Panc1 (cell line): ENCODE measurements around the gene NDUFS7. TPM values are rescaled to one million over a fixed set of nuclear protein-coding genes. Genes with fewer than 3 reads are reported as not detected.

Source experiments
- ATAC-seq: fragments of 200-7000 bp; cut with Tn5 transposase; 2 replicates; pipeline ENCODE4 v1.9.1; 2020; ENCODE audit warnings: mild to moderate bottlenecking, moderate library complexity
- BruUV-seq: library from RNA; stranded (reverse); fragments of 400-500 nt; replicated peaks from 2 replicates; lab custom pipeline; 2021; lab: Mats Ljungman, UMichigan
- CTCF ChIA-PET: fragments of 300-600 bp; sonication (Branson Sonifier 250); formaldehyde crosslinking; loops from one replicate; lab custom pipeline; 2022; ENCODE audit warnings: antibody characterized with exemption; lab: Charles Lee
- POLR2A ChIA-PET: fragments of 300-600 bp; sonication (Branson Sonifier 250); formaldehyde crosslinking; loops from one replicate; lab custom pipeline; 2022; ENCODE audit warnings: antibody characterized with exemption; lab: Charles Lee
- DNase-seq: peaks from one replicate; pipeline ENCODE4 v3.0.0-alpha.2; 2010; ENCODE audit warnings: low read depth, low spot score
- H3K27ac ChIP-seq: 2 replicates; pipeline ENCODE4 v1.5.1; 2011; ENCODE audit warnings: mild to moderate bottlenecking, low read length, inconsistent platforms
- H3K27me3 ChIP-seq: fragments of 200-500 bp; sonication (Bioruptor generic); 2 replicates; pipeline ENCODE4 v1.6.0; 2014; ENCODE audit warnings: low read length, inconsistent platforms; ENCODE audit not compliant: control insufficient read depth, insufficient read depth
- H3K36me3 ChIP-seq: fragments of 200-500 bp; sonication (Bioruptor generic); 2 replicates; pipeline ENCODE4 v1.5.1; 2014; ENCODE audit warnings: inconsistent platforms, mild to moderate bottlenecking, low read length, moderate library complexity; ENCODE audit not compliant: control insufficient read depth, insufficient read depth
- H3K4me1 ChIP-seq: 2 replicates; pipeline ENCODE4 v1.5.1; 2011; ENCODE audit warnings: inconsistent platforms, mild to moderate bottlenecking, low read length, moderate library complexity; ENCODE audit not compliant: control insufficient read depth, insufficient read depth
- H3K4me3 ChIP-seq, 2 experiments: 2 replicates each; pipeline ENCODE4 v1.5.1; 2011 to 2012; ENCODE audit warnings: low read depth in 2 of 2, low read length in 2 of 2, mild to moderate bottlenecking in 2 of 2, inconsistent platforms in 1 of 2, moderate library complexity in 1 of 2
- H3K9me3 ChIP-seq: fragments of 200-500 bp; sonication (Bioruptor generic); 2 replicates; pipeline ENCODE4 v1.5.1; 2014; ENCODE audit warnings: low read depth, mild to moderate bottlenecking, inconsistent platforms, low read length, moderate library complexity; ENCODE audit not compliant: control insufficient read depth, insufficient read depth
- POLR2AphosphoS5 ChIP-seq: IDR thresholded peaks from 2 replicates; pipeline ENCODE4 v1.6.1; 2012; ENCODE audit warnings: mild to moderate bottlenecking, low read depth, low read length, moderate library complexity
- REST ChIP-seq, 2 experiments: IDR thresholded peaks; 2 replicates each; pipeline ENCODE4 v1.6.1; 2011 to 2012; ENCODE audit warnings: low read depth in 2 of 2, control low read depth in 1 of 2, low read length in 1 of 2, mild to moderate bottlenecking in 1 of 2, moderate library complexity in 1 of 2; ENCODE audit not compliant: insufficient read depth in 1 of 2
- SIN3A ChIP-seq: IDR thresholded peaks from 2 replicates; pipeline ENCODE4 v1.6.1; 2012; ENCODE audit warnings: low read depth, mild to moderate bottlenecking, low read length, moderate library complexity, borderline replicate concordance; ENCODE audit not compliant: insufficient read depth
- TCF7L2 ChIP-seq: IDR thresholded peaks from 2 replicates; pipeline ENCODE4 v1.6.1; 2011; ENCODE audit warnings: mild to moderate bottlenecking, low read depth, low read length, inconsistent platforms
- in situ Hi-C: cut with HindIII; loops from 2 replicates; pipeline ENCODE4 v1.10.0; 2016; ENCODE audit warnings: low sequenced_read_pairs, low pct_unique_long_range_greater_than_20kb
- intact Hi-C: fragments of 100-400 bp; cut with micrococcal nuclease; formaldehyde crosslinking; loops from one replicate; pipeline ENCODE4 v1.10.0; 2022; ENCODE audit not compliant: unreplicated experiment
- total RNA-seq: library from RNA; stranded (reverse); gene quantifications from one replicate; pipeline ENCODE4 v1.2.1, GENCODE V29; 2021; ENCODE audit not compliant: unreplicated experiment
- TF ChIP-seq, protein P1 (sequence below): fragments of 450-650 bp; IDR thresholded peaks from 2 replicates; pipeline ENCODE4 v1.5.1; 2017; ENCODE audit warnings: mild to moderate bottlenecking

Gene NDUFS7
- total RNA-seq, 1 experiment from 2014 or later, result 73.0 TPM

GRCh38 chr19:1434040-1434366 is 50.3 kb downstream of the NDUFS7 start:
- peaks cover 4% of the 10 kb centered on the region; the same call in 1 of the 2 replicates for H3K36me3 ChIP-seq
- no peaks in the 10 kb centered on the region for H3K9me3 ChIP-seq
- H3K4me1 ChIP-seq, result 0 out of 2 replicates have a peak, but pooled peaks cover 3% of the 10 kb centered on the region
- H3K27ac ChIP-seq, result no peak overlapping the region
- TF ChIP-seq, protein P1, sequence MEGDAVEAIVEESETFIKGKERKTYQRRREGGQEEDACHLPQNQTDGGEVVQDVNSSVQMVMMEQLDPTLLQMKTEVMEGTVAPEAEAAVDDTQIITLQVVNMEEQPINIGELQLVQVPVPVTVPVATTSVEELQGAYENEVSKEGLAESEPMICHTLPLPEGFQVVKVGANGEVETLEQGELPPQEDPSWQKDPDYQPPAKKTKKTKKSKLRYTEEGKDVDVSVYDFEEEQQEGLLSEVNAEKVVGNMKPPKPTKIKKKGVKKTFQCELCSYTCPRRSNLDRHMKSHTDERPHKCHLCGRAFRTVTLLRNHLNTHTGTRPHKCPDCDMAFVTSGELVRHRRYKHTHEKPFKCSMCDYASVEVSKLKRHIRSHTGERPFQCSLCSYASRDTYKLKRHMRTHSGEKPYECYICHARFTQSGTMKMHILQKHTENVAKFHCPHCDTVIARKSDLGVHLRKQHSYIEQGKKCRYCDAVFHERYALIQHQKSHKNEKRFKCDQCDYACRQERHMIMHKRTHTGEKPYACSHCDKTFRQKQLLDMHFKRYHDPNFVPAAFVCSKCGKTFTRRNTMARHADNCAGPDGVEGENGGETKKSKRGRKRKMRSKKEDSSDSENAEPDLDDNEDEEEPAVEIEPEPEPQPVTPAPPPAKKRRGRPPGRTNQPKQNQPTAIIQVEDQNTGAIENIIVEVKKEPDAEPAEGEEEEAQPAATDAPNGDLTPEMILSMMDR, result no peak
- TF ChIP-seq POLR2AphosphoS5 (no peak), TCF7L2 (no peak), SIN3A (no peak), REST (IDR thresholded peaks at IDR 0.05; ENCODE audit: insufficient read depth in 1 of 2, low read depth in 2 of 2, low read length in 1 of 2) (no peak)
- ATAC-seq, result no peak
- no peaks in the 10 kb centered on the region for H3K27me3 ChIP-seq
- intact Hi-C loops (no loop called here), in situ Hi-C loops (no loop called here)
- POLR2A ChIA-PET, result no interaction called here
- DNase-seq, result no peak
- CTCF ChIA-PET, result no interaction called here
- no TSS peak for BruUV-seq
- H3K4me3 ChIP-seq, result no peak overlapping the region

DNA sequence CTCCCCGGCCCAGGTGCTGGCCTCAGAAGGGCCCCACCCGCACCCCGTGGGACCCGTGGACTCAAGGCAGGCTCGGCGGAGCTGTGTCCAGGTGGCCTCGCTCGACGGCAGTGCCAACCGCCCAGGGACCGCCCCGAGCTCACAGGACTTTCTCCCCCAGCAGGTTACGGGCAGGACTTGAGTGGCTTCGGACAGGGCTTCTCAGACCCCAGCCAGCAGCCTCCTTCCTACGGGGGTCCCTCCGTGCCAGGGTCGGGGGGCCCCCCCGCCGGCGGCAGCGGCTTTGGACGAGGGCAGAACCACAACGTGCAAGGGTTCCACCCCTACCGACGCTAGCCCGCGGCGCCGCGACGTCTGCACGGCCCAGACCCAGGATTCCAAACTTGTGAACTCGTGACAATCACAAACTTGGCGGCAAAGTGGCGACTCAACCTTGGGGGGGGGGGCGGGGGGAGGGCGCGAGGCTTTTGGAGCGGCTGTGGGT is 50.9 kb downstream of the NDUFS7 start:
- H3K9me3 ChIP-seq, result no peaks in the 10 kb centered on the region
- TF ChIP-seq TCF7L2 (no peak), SIN3A (no peak), POLR2AphosphoS5 (no peak), REST (IDR thresholded peaks at IDR 0.05; ENCODE audit: insufficient read depth in 1 of 2, low read depth in 2 of 2, low read length in 1 of 2) (no peak)
- TF ChIP-seq, protein P1, result no peak
- H3K4me1 ChIP-seq, result 0 out of 2 replicates have a peak, but pooled peaks cover 3% of the 10 kb centered on the region
- H3K4me3 ChIP-seq, result no peak overlapping the region
- no peak overlapping the region for H3K27ac ChIP-seq
- in situ Hi-C loops, result no loop called here
- intact Hi-C loops, result no loop called here
- CTCF ChIA-PET, result no interaction called here
- no peaks in the 10 kb centered on the region for H3K27me3 ChIP-seq
- H3K36me3 ChIP-seq, result peaks cover 4% of the 10 kb centered on the region; the same call in 1 of the 2 replicates
- POLR2A ChIA-PET, result no interaction called here
- DNase-seq (no peak), ATAC-seq (no peak)
- no TSS peak for BruUV-seq
